BE2C (cell line): ENCODE results near the gene ADAMTSL1.

Source experiments
- DNase-seq: peaks from one replicate; pipeline ENCODE4 v3.0.0-alpha.2; 2020
- H3K27me3 ChIP-seq: fragments of 250-450 bp; sonication (Bioruptor Pico); 2 replicates; pipeline ENCODE4 v1.5.1; 2020; ENCODE audit warnings: mild to moderate bottlenecking
- H3K36me3 ChIP-seq: fragments of 250-450 bp; sonication (Bioruptor Pico); 2 replicates; pipeline ENCODE4 v1.5.1; 2020; ENCODE audit warnings: mild to moderate bottlenecking
- H3K4me1 ChIP-seq: fragments of 250-450 bp; sonication (Bioruptor Pico); 2 replicates; pipeline ENCODE4 v1.5.1; 2020
- H3K4me3 ChIP-seq: 2 replicates; pipeline ENCODE4 v1.5.1; 2011; ENCODE audit warnings: low read depth, low read length
- H3K9me3 ChIP-seq: fragments of 250-450 bp; sonication (Bioruptor Pico); 2 replicates; pipeline ENCODE4 v1.5.1; 2020
- CTCF ChIP-seq: IDR thresholded peaks from 2 replicates; pipeline ENCODE4 v1.5.1; 2012; ENCODE audit warnings: mild to moderate bottlenecking, low read depth, low read length

The ADAMTSL1 gene

GRCh38 chr9:18554244-18554643 lies 80.3 kb downstream of the ADAMTSL1 start:
- no peaks in the 10 kb centered on the region for H3K36me3 ChIP-seq

GRCh38 chr9:18555105-18555883 lies 81.3 kb downstream of the ADAMTSL1 start:
- H3K9me3 ChIP-seq = no peaks in the 10 kb centered on the region
- no peak overlapping the region for H3K4me3 ChIP-seq
- no peaks in the 10 kb centered on the region for H3K36me3 ChIP-seq
- no peaks in the 10 kb centered on the region for H3K27me3 ChIP-seq
- TF ChIP-seq CTCF = no peak
- no peak for DNase-seq
- no peaks in the 10 kb centered on the region for H3K4me1 ChIP-seq

More at GRCh38 chr9:18554244-18554643, 80.3 kb downstream of the ADAMTSL1 start:
- H3K4me1 ChIP-seq = no peaks in the 10 kb centered on the region
- TF ChIP-seq CTCF = no peak
- no peak overlapping the region for H3K4me3 ChIP-seq
- no peaks in the 10 kb centered on the region for H3K27me3 ChIP-seq
- DNase-seq = no peak
- no peaks in the 10 kb centered on the region for H3K9me3 ChIP-seq

- no peaks in the 10 kb centered on the region for H3K9me3 ChIP-seq
- H3K36me3 ChIP-seq = no peaks in the 10 kb centered on the region
- TF ChIP-seq CTCF = no peak
- no peak for DNase-seq
- no peak overlapping the region for H3K4me3 ChIP-seq
- H3K27me3 ChIP-seq = no peaks in the 10 kb centered on the region
- H3K4me1 ChIP-seq = no peaks in the 10 kb centered on the region
Observed at GRCh38 chr9:18564018-18564880, 90.3 kb downstream of the ADAMTSL1 start.

GRCh38 chr9:18566121-18566520 lies 92.2 kb downstream of the ADAMTSL1 start:
- Histone ChIP-seq H3K4me1 (no peaks in the 10 kb centered on the region), H3K4me3 (no peak overlapping the region), H3K27me3 (no peaks in the 10 kb centered on the region), H3K9me3 (no peaks in the 10 kb centered on the region), H3K36me3 (no peaks in the 10 kb centered on the region)
- no peak for DNase-seq
- TF ChIP-seq CTCF = no peak

GRCh38 chr9:18568973-18569372 lies 95.0 kb downstream of the ADAMTSL1 start:
- Histone ChIP-seq H3K4me1 (no peaks in the 10 kb centered on the region), H3K4me3 (no peak overlapping the region), H3K9me3 (no peaks in the 10 kb centered on the region), H3K27me3 (no peaks in the 10 kb centered on the region), H3K36me3 (no peaks in the 10 kb centered on the region)
- no peak for TF ChIP-seq CTCF
- DNase-seq = no peak
